Bone marrow (tissue), 2 donors: ENCODE results near the gene PEAK3.

Experiments used
- DNase-seq, 2 donors: peaks; one replicate each; lab custom pipeline; 2025; lab: John Stamatoyannopoulos, UW

Gene PEAK3

GRCh38 chr19:2315121-2315817, 33.3 kb upstream of the PEAK3 start:
- DNase-seq = no peak

GRCh38 chr19:2312820-2313501, 31.0 kb upstream of the PEAK3 start:
- DNase-seq = no peak

GRCh38 chr19:2311093-2311492, 29.1 kb upstream of the PEAK3 start:
- no peak for DNase-seq

GRCh38 chr19:2309734-2310362, 27.9 kb upstream of the PEAK3 start:
- no peak for DNase-seq

GRCh38 chr19:2308114-2308556, 26.2 kb upstream of the PEAK3 start, which contains the start of gene LINGO3:
Gene LINGO3, minus strand, starts transcription at chr19:2308154. Its CDS starts 16,378 bp downstream, at chr19:2291776.
- DNase-seq = no peak

GRCh38 chr19:2307518-2308012, 25.6 kb upstream of the PEAK3 start:
- DNase-seq = no peak

- no peak for DNase-seq
Measured at GRCh38 chr19:2306971-2307370, 25.0 kb upstream of the PEAK3 start.

- DNase-seq = no peak
Measured at GRCh38 chr19:2306281-2306806, 24.4 kb upstream of the PEAK3 start.

GRCh38 chr19:2305452-2306280, 23.7 kb upstream of the PEAK3 start:
- no peak for DNase-seq

GRCh38 chr19:2303211-2303798, 21.3 kb upstream of the PEAK3 start:
- no peak for DNase-seq

GRCh38 chr19:2302319-2303210, 20.6 kb upstream of the PEAK3 start:
- DNase-seq = no peak

- no peak for DNase-seq
Measured at GRCh38 chr19:2300533-2300932, 18.6 kb upstream of the PEAK3 start.

- no peak for DNase-seq
Measured at GRCh38 chr19:2296141-2296540, 14.2 kb upstream of the PEAK3 start.

GRCh38 chr19:2294687-2295335, 12.8 kb upstream of the PEAK3 start:
- DNase-seq = no peak

- DNase-seq = no peak
Measured at GRCh38 chr19:2291185-2291751, 9.3 kb upstream of the PEAK3 start.

- DNase-seq = no peak
Measured at GRCh38 chr19:2290441-2291184, 8.6 kb upstream of the PEAK3 start.

- DNase-seq = peak; percentile 87 to 91
Measured at GRCh38 chr19:2289714-2290435, 7.9 kb upstream of the PEAK3 start.
